Lung (tissue), 12 donors: ENCODE measurements around the gene TBC1D30. TPM values are rescaled to one million over a fixed set of nuclear protein-coding genes. Genes with fewer than 3 reads are reported as not detected.
"Not testable (repeated sequence)": the region's sequence is repeated elsewhere in the genome, so short reads cannot be mapped to it uniquely, and the experiment has no call there.

ENCODE experiments used
- ATAC-seq: fragments of 200-7000 bp; cut with Tn5 transposase; one replicate; pipeline ENCODE4 v1.9.1; 2020; ENCODE audit warnings: moderate number of reproducible peaks; ENCODE audit not compliant: insufficient read depth, low FRiP score
- DNase-seq, 3 donors: peaks; one replicate each; pipeline ENCODE4 v3.0.0-alpha.2; 2013 to 2017
- H3K27ac ChIP-seq, 2 donors: one replicate each; pipeline ENCODE4 v1.5.1; 2013; ENCODE audit warnings: mild to moderate bottlenecking in 2 of 2, moderate library complexity in 2 of 2, control low read depth in 1 of 2, inconsistent platforms in 1 of 2, low read depth in 1 of 2, low read length in 1 of 2
- H3K27me3 ChIP-seq, 3 donors: one replicate each; pipeline ENCODE4 v1.5.1; 2013; ENCODE audit warnings: low read length in 2 of 3; ENCODE audit not compliant: control insufficient read depth in 3 of 3, insufficient read depth in 3 of 3
- H3K36me3 ChIP-seq, 4 donors: one replicate each; pipeline ENCODE4 v1.5.1; 2013; ENCODE audit warnings: low read length in 4 of 4, mild to moderate bottlenecking in 1 of 4, moderate library complexity in 1 of 4; ENCODE audit not compliant: control insufficient read depth in 4 of 4, insufficient read depth in 4 of 4
- H3K4me1 ChIP-seq, 5 donors: one replicate each; pipeline ENCODE4 v1.5.1; 2013; ENCODE audit warnings: low read length in 5 of 5, mild to moderate bottlenecking in 2 of 5, moderate library complexity in 1 of 5; ENCODE audit not compliant: control insufficient read depth in 5 of 5, insufficient read depth in 5 of 5
- H3K4me3 ChIP-seq: one replicate; pipeline ENCODE4 v1.5.1; 2013; ENCODE audit warnings: mild to moderate bottlenecking, control low read depth, moderate library complexity
- H3K9ac ChIP-seq, 2 donors: one replicate each; pipeline ENCODE4 v1.5.1; 2013; ENCODE audit warnings: low read length in 2 of 2, control low read depth in 1 of 2; ENCODE audit not compliant: insufficient read depth in 1 of 2
- H3K9me3 ChIP-seq, 4 donors: one replicate each; pipeline ENCODE4 v1.5.1; 2013; ENCODE audit warnings: low read length in 3 of 4, mild to moderate bottlenecking in 1 of 4, moderate library complexity in 1 of 4; ENCODE audit not compliant: control insufficient read depth in 4 of 4, insufficient read depth in 3 of 4
- CTCF ChIP-seq: IDR thresholded peaks from 2 replicates; pipeline ENCODE4 v1.5.1; 2012; ENCODE audit warnings: mild to moderate bottlenecking; ENCODE audit errors: control extremely low read depth, extremely low read depth
- WGBS, 2 donors: extraction: QIAGEN DNeasy Blood & Tissue Kit; methylation state at CpG; one replicate each; pipeline ENCODE4 v1.1.7; 2013; 5-methylcytosine and 5-hydroxymethylcytosine counted together
- polyA plus RNA-seq, 2 donors: library from polyadenylated mRNA; stranded (reverse); fragments of 200-250 nt; gene quantifications; one replicate each; pipeline ENCODE4 v1.2.1, GENCODE V29; 2013
- total RNA-seq, 2 donors: library from RNA; depleted of rRNA in 1 of 2; stranded (reverse); fragments of >200 nt in 1 of 2; gene quantifications; one replicate each; pipeline ENCODE4 v1.2.1, GENCODE V29; 2014 to 2021
- donor health status: control.
- donor health status: control.
- donor health status: Bipolar disorder and iron deficiency.
- donor health status: healthy.
- donor health status: DM: yes; HTN: yes; CAD: no.

TBC1D30 gene
- total and polyA plus RNA-seq, 4 donors = 3.3 to 15.7 (median 10.2) TPM

- H3K9me3 ChIP-seq = no peaks in the 10 kb centered on the region
- peaks cover 0 to 4% (median 0%) of the 10 kb centered on the region in 4 donors for H3K36me3 ChIP-seq
- 95 to 97% methylated on average over 5 of the region's 5 CpGs for WGBS, 2 donors
These were observed 16.7 kb downstream of the TBC1D30 start for GRCh38 chr12:64840949-64841717.

GRCh38 chr12:64848409-64848808 lies 24.0 kb downstream of the TBC1D30 start:
- H3K36me3 ChIP-seq, H3K4me1 ChIP-seq, H3K4me3 ChIP-seq, DNase-seq, H3K9me3 ChIP-seq, H3K27me3 ChIP-seq, ATAC-seq, H3K9ac ChIP-seq, H3K27ac ChIP-seq: not testable (repeated sequence)
- 94 to 97% methylated on average over 4 of the region's 4 CpGs for WGBS, 2 donors

More at GRCh38 chr12:64840949-64841717, 16.7 kb downstream of the TBC1D30 start:
- no peak overlapping the region for H3K27ac ChIP-seq
- no peaks in the 10 kb centered on the region for H3K27me3 ChIP-seq
- H3K9ac ChIP-seq = no peak overlapping the region
- ATAC-seq = no peak
- no peak for DNase-seq
- no peak for TF ChIP-seq CTCF
- H3K4me3 ChIP-seq = no peak overlapping the region
- H3K4me1 ChIP-seq = no peaks in the 10 kb centered on the region

DNA sequence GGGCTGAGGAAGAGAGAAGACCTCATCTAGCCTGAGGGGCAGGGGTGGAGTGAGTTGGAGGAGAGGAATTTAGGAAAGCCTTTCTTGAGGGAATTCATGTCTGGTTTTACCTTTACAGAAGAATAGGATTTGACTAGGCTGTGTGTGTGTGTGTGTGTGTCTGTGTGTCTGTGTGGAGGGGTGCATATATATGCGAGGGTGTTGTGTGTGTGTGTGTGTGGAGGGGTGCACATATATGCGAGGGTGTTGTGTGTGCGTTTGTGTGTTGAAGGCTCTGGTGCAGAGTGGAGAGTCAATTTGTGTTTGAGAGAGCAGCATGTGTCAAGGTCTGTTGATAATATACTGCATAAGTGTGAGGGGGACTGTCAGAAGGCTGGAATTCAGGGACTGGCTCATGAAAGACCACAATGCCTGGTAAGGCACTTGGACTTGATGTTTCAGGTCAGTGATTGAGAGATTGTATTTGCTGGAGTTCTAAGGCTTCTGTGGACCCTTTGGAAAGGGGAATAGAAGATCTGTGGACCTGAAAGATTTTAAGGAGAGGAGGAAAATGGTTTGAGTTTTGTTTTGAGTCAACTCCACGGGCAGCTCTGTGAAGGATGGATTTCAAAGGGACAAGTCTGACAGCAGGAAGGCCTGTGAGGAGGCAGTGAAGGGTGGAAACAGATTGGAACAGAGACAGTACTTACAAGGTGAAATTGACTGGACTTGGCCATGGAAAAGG lies 34.6 kb downstream of the TBC1D30 start:
- H3K9me3 ChIP-seq = no peaks in the 10 kb centered on the region
- no peaks in the 10 kb centered on the region for H3K36me3 ChIP-seq
- DNase-seq = no peak
- WGBS, 2 donors = 92 to 94% methylated on average over 4 of the region's 4 CpGs
- no peaks in the 10 kb centered on the region for H3K27me3 ChIP-seq
- H3K27ac ChIP-seq = no peak overlapping the region
- no peak for ATAC-seq
- no peak overlapping the region for H3K4me3 ChIP-seq
- TF ChIP-seq CTCF = no peak
- H3K4me1 ChIP-seq = no peaks in the 10 kb centered on the region
- no peak overlapping the region for H3K9ac ChIP-seq

DNA sequence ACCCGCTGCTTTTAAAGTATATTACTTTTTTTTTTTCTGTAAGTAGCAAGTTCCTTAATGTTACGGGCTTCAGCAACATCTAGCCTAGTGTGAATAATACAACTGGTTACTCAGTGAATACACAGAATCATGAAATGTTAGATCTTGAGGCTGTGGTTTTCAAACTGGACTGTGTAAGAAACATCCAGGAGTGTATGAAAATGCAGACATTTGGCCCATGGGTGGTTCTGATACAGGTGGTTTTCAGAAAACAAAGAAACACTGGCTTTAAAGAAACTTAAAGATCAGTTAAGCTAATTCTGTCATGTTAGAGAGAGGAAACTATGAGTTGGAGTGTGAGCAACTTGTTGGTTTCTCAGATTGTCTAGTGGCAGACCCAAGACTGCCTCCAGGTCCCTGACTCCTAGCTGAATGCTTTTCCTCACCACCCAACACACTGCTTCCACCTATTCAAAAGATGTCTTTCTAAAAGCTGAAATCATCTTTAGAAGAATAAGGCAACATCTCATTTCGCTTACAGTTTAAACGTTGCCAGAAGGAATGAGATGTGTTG lies 36.1 kb downstream of the TBC1D30 start:
- 93 to 96% methylated on average over 4 of the region's 4 CpGs for WGBS, 2 donors
- H3K9ac ChIP-seq = no peak overlapping the region
- H3K9me3 ChIP-seq = no peaks in the 10 kb centered on the region
- no peak for TF ChIP-seq CTCF
- no peaks in the 10 kb centered on the region for H3K27me3 ChIP-seq
- no peak overlapping the region for H3K27ac ChIP-seq
- ATAC-seq = no peak
- H3K36me3 ChIP-seq = no peaks in the 10 kb centered on the region
- H3K4me1 ChIP-seq = no peaks in the 10 kb centered on the region
- no peak overlapping the region for H3K4me3 ChIP-seq
- DNase-seq = no peak
